ENCODE results near the gene IFT81.

GRCh38 chr12:110182281-110182680 lies 58.1 kb downstream of the IFT81 start:
- no peak for TF ChIP-seq CTCF (IDR thresholded peaks at IDR 0.05; ENCODE audit: insufficient read depth, low read length, poor library complexity, severe bottlenecking)
- TF ChIP-seq EZH2phosphoT487 (conservative IDR thresholded peaks at IDR 0.05; ENCODE audit: low read length): no peak
